Spleen (tissue), 7 donors: ENCODE measurements around the gene SF3B4.

Source experiments
- POLR2A ChIP-seq, 3 donors: fragments of 450-650 bp; IDR thresholded peaks; one replicate each; pipeline ENCODE4 v1.5.1; 2017; ENCODE audit warnings: antibody characterized with exemption in 3 of 3, mild to moderate bottlenecking in 1 of 3
- TF ChIP-seq, protein P1 (sequence below), 11 experiments: fragments of 200-600 bp in 7 of 11; fragments of 450-650 bp in 4 of 11; sonication (generic) in 4 of 11; IDR thresholded peaks in 8 of 11; conservative IDR thresholded peaks in 3 of 11; 1 replicate in 7 of 11; 2 replicates in 4 of 11; pipeline versions ENCODE4 v1.4.0 to v1.8.0; 2016 to 2021; ENCODE audit warnings: antibody characterized with exemption in 11 of 11, inconsistent platforms in 4 of 11, mild to moderate bottlenecking in 1 of 11
- donor health status: DM: no; HTN: no; CAD: no; lungs with moderate emphysema.
- donor health status: DM: no; HTN: no; CAD: no.
- donor health status: DM: no; HTN: no; CAD: no.

DNA sequence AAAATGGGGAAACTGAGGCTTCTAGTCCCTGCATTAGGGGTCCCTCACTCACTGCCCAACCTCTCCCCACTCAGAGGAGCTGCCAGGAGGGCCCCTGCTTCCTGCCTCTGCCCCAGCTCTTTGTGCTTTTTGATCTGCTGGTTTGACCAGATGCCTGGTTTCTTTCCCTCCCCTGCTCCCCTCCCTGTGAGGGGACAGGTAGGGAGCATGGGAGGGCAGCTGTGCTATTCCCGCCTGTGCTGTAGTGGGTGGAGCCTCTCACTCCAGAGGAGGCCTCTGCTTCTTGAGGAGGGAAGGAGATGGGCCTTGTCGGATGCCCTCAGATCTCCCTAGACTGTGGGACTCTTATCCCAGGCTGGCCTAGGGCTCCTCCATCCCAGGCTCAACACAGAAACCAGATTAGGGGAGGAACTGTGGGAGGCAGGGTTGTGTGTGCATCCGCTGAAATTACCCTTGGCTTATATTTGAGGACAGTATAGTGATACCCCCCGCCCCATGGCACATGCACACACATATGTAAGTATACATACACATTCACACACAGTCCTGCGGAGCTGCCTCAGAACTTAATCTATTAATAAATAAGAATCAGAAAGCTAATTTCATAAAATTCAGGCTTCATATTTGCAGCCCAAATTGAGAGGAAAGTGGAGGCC lies 23.6 kb downstream of the SF3B4 start:
- no peak for TF ChIP-seq POLR2A (IDR thresholded peaks at IDR 0.05)
- TF ChIP-seq, protein P1, sequence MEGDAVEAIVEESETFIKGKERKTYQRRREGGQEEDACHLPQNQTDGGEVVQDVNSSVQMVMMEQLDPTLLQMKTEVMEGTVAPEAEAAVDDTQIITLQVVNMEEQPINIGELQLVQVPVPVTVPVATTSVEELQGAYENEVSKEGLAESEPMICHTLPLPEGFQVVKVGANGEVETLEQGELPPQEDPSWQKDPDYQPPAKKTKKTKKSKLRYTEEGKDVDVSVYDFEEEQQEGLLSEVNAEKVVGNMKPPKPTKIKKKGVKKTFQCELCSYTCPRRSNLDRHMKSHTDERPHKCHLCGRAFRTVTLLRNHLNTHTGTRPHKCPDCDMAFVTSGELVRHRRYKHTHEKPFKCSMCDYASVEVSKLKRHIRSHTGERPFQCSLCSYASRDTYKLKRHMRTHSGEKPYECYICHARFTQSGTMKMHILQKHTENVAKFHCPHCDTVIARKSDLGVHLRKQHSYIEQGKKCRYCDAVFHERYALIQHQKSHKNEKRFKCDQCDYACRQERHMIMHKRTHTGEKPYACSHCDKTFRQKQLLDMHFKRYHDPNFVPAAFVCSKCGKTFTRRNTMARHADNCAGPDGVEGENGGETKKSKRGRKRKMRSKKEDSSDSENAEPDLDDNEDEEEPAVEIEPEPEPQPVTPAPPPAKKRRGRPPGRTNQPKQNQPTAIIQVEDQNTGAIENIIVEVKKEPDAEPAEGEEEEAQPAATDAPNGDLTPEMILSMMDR (IDR thresholded peaks at IDR 0.05 in 8 of 11, conservative IDR thresholded peaks at IDR 0.05 in 3 of 11): no peak
